GM18517 (cell line): ENCODE measurements around the gene FOXA2.

Source experiments
- ATAC-seq: cut with Tn5 transposase; IDR thresholded peaks from one replicate; pipeline ENCODE4 v1.9.1; 2021; ENCODE audit warnings: mild to moderate bottlenecking, moderate library complexity; ENCODE audit not compliant: unreplicated experiment

FOXA2 gene

DNA sequence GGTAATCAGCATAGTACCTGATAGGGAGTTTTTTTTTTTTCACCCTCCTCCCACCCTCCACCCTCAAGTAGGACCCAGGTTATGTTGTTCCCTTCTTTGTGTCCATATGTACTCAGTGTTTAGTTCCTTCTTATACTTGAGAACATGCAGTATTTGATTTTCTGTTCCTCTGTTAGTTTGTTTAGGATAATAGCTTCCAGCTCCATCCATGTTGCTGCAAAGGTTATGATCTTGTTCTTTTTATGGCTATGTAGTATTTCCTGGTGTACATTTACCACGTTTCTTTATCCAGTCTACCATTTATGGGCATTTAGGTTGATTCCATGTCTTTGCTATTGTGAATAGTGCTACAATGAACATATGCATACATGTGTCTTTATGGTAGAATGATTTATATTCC lies 41.9 kb downstream of the FOXA2 start:
- ATAC-seq = no peak

DNA sequence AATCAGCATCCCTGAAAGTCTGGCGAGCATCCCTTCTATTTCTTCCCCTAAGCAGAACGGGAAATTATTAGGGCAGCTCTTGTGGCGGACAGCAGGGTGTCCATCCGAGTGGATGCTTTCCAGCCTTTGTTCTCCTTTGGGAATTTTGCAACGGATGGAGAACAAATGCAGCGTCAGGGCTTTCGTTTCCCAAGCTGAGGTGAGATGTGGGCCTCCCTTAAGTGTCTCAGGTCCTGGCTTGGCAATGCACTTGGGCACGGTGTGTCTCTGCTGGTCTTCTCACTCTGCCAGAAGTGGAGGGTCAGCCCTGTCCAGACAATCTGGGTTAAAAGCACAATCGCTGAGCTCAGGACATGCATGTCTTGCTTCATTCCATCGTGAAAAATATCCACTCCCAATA lies 43.5 kb downstream of the FOXA2 start:
- no peak for ATAC-seq

DNA sequence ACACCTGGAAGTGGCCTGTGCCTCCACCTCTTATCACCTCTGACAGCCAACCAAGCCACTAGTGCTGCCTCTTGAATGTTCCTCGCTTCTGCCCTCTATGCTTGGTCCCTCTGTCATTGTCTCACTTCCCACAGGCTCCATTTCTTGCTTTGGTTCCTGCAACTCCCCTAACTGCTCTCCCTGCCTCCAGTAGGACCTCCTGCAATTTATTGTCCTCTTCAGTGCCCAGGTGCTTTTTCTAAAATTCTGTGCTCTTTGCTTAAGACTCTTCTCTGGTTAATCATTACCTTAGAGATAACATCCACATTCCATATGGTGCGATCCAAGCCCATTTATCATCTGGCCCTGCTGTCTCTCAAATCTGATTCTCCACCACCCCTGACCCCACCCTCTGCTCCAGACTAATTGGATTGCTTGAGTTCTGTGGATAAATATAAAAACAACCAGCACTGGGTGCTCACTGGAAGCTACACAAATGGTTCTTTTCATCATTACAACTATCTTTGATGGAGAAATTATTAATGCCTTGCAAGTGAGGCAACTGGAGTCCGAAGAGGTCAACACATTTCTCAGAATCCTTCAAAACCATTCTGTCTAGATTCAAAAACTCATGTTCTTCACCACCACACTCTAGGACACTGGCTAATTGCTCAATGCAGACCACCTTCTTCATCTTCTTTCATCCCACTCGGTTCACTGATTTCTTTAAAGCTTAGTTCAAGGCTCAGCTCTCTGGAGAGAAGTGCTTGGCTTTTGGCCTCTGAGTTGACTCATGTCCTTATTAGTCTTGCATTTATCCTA lies 47.2 kb downstream of the FOXA2 start:
- ATAC-seq = no peak

DNA sequence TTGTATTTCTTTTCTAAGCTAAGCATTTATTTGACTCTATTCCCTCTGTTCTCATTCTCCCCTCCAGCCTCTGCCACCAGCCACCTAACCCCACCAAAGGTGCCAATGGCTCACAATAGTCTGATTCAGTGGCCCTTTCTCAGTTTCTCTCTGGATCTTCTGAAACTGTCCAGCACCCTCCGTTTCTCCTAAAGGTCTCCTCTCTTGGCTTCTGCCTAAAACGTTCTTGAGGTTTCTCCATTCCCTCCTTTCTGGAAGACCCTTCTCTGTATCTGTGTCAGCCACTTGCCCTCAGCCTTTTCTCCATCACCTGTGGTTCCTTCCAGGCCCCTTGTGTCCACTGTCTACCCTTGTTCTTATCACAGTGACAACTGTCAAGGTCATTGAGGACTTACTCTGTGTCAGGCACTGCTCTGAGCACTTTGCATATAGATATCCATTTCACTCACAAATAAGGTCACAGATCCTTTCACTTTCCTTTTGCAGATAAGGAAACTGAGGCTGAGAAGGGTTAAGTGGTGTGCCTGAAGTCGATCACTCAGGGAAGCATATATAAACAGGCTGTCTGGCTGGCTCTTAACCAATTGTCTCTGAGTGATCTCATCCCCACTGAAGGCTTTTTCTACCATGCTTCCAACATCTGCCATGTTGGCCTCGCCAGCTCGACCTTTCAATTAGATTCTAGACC lies 48.1 kb downstream of the FOXA2 start:
- ATAC-seq = no peak

DNA sequence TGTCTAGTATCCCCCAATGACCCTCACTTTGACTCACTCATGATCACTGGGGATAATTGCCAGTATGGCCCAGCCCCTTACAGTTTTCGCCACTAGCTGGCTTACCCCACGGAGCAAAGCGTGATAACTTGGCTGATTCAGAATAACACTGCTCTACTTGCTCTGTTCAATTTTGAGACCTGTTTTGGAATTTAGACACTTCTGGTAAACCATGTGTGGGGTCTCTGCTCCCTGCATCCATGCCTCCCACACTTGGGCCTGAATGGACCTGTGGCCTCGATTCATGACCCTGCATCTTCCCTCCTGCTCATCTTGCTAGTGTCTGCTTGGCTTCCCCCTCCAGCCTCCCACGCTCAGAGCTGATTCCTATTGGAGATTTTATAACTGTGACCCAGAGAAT lies 48.9 kb downstream of the FOXA2 start:
- ATAC-seq = no peak

DNA sequence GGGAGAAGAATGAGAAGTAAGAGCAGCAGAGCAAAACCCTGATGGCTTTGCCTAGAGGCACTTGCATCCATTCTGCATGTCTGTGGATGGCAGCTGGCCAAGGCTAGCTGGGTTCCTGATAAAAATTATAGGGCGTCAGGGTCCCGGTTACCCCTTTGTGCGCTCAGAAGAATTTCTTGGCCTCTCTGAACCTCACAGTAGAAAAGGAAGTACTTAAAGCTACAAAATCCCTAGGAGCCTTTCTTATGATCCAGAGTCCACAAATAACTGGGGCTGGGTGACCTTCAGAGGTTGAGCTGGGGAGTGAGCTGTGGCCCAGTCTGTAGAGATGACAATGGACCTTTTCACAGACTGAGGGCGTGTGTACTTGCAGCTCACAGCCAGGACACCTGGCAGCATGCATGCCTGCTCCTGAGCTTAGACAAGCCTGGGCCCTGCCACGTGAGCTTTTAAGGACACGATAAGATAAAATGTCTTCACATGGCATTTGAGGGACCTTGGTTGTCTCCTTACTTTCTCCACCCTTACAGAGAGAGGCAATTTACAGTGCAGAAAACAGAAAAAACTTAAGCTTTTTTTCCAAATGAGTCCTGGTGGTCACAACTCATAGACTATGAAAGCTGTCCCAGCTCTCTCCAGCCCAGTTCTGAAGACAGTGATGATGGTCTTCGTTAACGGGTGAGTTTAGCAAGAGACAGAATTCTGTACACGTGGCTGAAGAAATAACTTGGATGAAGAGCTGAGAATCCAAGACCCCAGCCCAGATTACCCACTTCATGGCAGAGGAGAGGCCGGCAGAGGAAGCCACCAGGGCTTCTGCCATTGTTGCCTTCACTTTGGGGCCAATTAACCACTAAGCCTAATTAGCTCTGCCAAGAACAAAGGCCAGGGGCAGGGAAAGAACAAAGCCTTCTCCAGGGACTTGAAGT lies 50.3 kb downstream of the FOXA2 start:
- no peak for ATAC-seq

DNA sequence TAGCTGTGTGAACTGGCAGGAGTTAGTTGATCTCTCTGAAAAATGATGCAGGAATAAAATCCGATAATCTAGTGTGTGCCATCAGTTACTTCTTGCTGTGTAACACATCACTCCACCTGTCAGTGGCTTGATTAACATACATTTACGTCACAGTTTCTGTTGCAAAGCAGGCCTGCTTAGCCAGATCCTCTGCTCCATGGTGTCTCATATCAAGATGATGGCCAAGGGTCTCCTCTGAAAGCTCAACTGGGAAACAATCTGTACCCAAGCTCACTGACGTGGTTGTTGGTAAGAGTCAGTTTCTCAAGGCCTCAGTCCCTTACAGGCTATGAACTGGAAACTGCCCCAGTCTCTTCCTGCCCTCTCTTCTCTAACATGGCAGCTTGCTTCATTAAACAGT lies 51.8 kb downstream of the FOXA2 start:
- ATAC-seq = no peak

DNA sequence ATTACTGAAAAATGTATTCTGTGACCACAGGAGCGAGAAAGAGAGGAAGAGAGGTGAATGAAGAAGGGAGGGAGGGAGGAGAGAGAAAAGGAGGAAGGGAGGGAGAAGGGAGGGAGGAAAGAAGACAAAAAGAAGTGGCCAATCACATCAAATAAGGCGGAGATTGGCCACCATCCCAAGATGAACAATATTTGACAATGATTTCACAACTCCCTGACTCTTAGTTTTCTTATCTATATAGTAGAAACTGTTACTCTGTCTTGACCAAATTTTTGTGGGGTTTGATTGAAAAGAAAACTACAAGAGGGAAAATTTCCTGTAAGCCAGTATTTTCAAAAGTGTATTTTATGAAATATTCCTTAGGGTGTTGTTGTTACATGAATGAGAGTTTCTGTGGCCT lies 52.6 kb downstream of the FOXA2 start:
- ATAC-seq = no peak

DNA sequence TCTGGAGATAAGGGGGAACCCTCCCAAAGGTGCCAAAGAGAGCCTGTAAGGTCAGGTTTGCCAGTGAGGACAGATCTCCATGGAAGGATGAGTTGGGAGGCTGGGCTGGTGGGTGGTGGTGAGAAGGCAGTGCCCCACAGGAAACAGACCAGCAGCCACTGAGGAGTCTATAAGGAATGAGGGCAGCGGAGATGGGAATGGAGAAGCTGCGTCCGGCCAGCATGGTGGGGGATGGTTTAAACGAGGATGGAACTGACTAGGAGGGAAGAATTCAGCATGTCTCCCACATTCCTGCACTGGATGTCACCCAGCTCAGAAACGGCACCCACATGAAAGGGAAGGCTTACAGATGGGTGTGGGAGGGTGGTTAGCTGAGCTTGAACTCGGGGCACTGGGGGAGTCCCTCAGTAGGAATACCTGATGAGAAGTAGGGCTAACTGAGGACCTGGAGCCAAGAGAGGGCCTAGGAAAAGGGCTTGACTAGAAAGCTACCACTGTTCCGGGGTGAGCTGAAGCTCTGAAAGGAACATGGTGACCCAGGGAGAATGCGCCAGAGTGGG lies 53.2 kb downstream of the FOXA2 start:
- no peak for ATAC-seq
